Measurements from ENCODE around the gene EXOC4.

Gene EXOC4

GRCh38 chr7:133654547-133654946, 401.7 kb downstream of the EXOC4 start:
- Histone ChIP-seq H3K4me2 (ENCODE audit: low read length) (no peak overlapping the region), H3K4me3 (ENCODE audit: low read depth, low read length, poor library complexity, severe bottlenecking) (no peak overlapping the region), H3F3A (ENCODE audit: insufficient read depth, low read length) (no peaks in the 10 kb centered on the region), H2AFZ (ENCODE audit: low read length) (no peak overlapping the region), H3K9ac (ENCODE audit: low read length) (no peak overlapping the region), H3K27ac (ENCODE audit: low read depth, low read length, poor library complexity, severe bottlenecking) (no peak overlapping the region), H3K4me1 (ENCODE audit: insufficient read depth, low read length, severe bottlenecking) (no peaks in the 10 kb centered on the region), H3K36me3 (ENCODE audit: insufficient read depth, low read length) (no peaks in the 10 kb centered on the region), H3K9me3 (ENCODE audit: low read length) (no peaks in the 10 kb centered on the region), H3K79me2 (ENCODE audit: insufficient read depth, low read length) (no peaks in the 10 kb centered on the region), H4K20me1 (ENCODE audit: insufficient read depth, low read length) (no peaks in the 10 kb centered on the region), H3K9me2 (ENCODE audit: low read depth, low read length) (no peaks in the 10 kb centered on the region), H3K27me3 (ENCODE audit: insufficient read depth, low read length) (no peaks in the 10 kb centered on the region)
- TF ChIP-seq EZH2 (IDR thresholded peaks at IDR 0.05; ENCODE audit: borderline replicate concordance, low read length) (no peak), CTCF (IDR thresholded peaks at IDR 0.05; ENCODE audit: low read length) (no peak)

- Histone ChIP-seq H3K36me3 (ENCODE audit: insufficient read depth, low read length) (no peaks in the 10 kb centered on the region), H3K9me3 (ENCODE audit: low read length) (no peaks in the 10 kb centered on the region), H3K9ac (ENCODE audit: low read length) (no peak overlapping the region), H3K27me3 (ENCODE audit: insufficient read depth, low read length) (no peaks in the 10 kb centered on the region), H3K27ac (ENCODE audit: low read depth, low read length, poor library complexity, severe bottlenecking) (no peak overlapping the region), H3K4me3 (ENCODE audit: low read depth, low read length, poor library complexity, severe bottlenecking) (no peak overlapping the region), H3K4me1 (ENCODE audit: insufficient read depth, low read length, severe bottlenecking) (no peaks in the 10 kb centered on the region), H3K79me2 (ENCODE audit: insufficient read depth, low read length) (no peaks in the 10 kb centered on the region), H2AFZ (ENCODE audit: low read length) (no peak overlapping the region), H4K20me1 (ENCODE audit: insufficient read depth, low read length) (no peaks in the 10 kb centered on the region), H3K4me2 (ENCODE audit: low read length) (no peak overlapping the region), H3F3A (ENCODE audit: insufficient read depth, low read length) (no peaks in the 10 kb centered on the region), H3K9me2 (ENCODE audit: low read depth, low read length) (no peaks in the 10 kb centered on the region)
- no peak for TF ChIP-seq CTCF (IDR thresholded peaks at IDR 0.05; ENCODE audit: low read length)
- no peak for TF ChIP-seq EZH2 (IDR thresholded peaks at IDR 0.05; ENCODE audit: borderline replicate concordance, low read length)
These were observed 409.4 kb downstream of the EXOC4 start for GRCh38 chr7:133662276-133662675.

- H3K27ac ChIP-seq (ENCODE audit: low read depth, low read length, poor library complexity, severe bottlenecking) = no peak overlapping the region
- no peaks in the 10 kb centered on the region for H3K9me2 ChIP-seq (ENCODE audit: low read depth, low read length)
- no peaks in the 10 kb centered on the region for H3K27me3 ChIP-seq (ENCODE audit: insufficient read depth, low read length)
- no peak overlapping the region for H3K4me2 ChIP-seq (ENCODE audit: low read length)
- H3K4me1 ChIP-seq (ENCODE audit: insufficient read depth, low read length, severe bottlenecking) = no peaks in the 10 kb centered on the region
- H2AFZ ChIP-seq (ENCODE audit: low read length) = no peak overlapping the region
- H3K4me3 ChIP-seq (ENCODE audit: low read depth, low read length, poor library complexity, severe bottlenecking) = no peak overlapping the region
- H4K20me1 ChIP-seq (ENCODE audit: insufficient read depth, low read length) = no peaks in the 10 kb centered on the region
- H3F3A ChIP-seq (ENCODE audit: insufficient read depth, low read length) = no peaks in the 10 kb centered on the region
- H3K79me2 ChIP-seq (ENCODE audit: insufficient read depth, low read length) = no peaks in the 10 kb centered on the region
- no peaks in the 10 kb centered on the region for H3K36me3 ChIP-seq (ENCODE audit: insufficient read depth, low read length)
- no peaks in the 10 kb centered on the region for H3K9me3 ChIP-seq (ENCODE audit: low read length)
- no peak overlapping the region for H3K9ac ChIP-seq (ENCODE audit: low read length)
- TF ChIP-seq EZH2 (IDR thresholded peaks at IDR 0.05; ENCODE audit: borderline replicate concordance, low read length) (no peak), CTCF (IDR thresholded peaks at IDR 0.05; ENCODE audit: low read length) (no peak)
These were observed 410.0 kb downstream of the EXOC4 start for GRCh38 chr7:133662830-133663229.

All from OCI-LY1 (cell line).